GM12875 (cell line): ENCODE results near the gene CACNA2D1.

Experiments
- H3K4me3 ChIP-seq: one replicate; pipeline ENCODE4 v1.5.1; 2011; ENCODE audit warnings: low read depth, low read length, control low read depth
- TF ChIP-seq, protein P1 (sequence below): IDR thresholded peaks from 2 replicates; pipeline ENCODE4 v1.5.1; 2011; ENCODE audit warnings: low read depth, mild to moderate bottlenecking, control low read depth, inconsistent platforms, low read length, moderate library complexity, borderline replicate concordance; ENCODE audit not compliant: insufficient read depth

Gene CACNA2D1

DNA sequence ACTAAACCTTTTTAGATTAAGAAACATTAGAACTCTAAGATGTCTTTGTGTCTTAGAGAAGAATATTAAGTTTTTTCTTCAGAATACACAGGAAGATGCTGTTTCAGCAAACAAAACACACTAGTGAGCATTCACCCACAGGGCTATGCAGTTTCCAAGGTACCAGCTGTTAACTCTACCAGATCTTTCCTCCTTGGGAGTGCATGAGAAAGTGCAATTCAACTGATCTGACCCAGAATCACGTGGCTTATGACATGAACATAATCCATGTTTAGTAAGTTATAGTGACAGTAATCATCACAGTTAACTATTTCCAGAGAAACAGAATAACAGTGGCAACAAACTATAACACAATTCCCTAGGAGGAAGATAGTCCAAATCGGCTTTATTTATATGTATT is 270.7 kb downstream of the CACNA2D1 start:
- TF ChIP-seq, protein P1, sequence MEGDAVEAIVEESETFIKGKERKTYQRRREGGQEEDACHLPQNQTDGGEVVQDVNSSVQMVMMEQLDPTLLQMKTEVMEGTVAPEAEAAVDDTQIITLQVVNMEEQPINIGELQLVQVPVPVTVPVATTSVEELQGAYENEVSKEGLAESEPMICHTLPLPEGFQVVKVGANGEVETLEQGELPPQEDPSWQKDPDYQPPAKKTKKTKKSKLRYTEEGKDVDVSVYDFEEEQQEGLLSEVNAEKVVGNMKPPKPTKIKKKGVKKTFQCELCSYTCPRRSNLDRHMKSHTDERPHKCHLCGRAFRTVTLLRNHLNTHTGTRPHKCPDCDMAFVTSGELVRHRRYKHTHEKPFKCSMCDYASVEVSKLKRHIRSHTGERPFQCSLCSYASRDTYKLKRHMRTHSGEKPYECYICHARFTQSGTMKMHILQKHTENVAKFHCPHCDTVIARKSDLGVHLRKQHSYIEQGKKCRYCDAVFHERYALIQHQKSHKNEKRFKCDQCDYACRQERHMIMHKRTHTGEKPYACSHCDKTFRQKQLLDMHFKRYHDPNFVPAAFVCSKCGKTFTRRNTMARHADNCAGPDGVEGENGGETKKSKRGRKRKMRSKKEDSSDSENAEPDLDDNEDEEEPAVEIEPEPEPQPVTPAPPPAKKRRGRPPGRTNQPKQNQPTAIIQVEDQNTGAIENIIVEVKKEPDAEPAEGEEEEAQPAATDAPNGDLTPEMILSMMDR, result no peak
- H3K4me3 ChIP-seq, result no peak overlapping the region

DNA sequence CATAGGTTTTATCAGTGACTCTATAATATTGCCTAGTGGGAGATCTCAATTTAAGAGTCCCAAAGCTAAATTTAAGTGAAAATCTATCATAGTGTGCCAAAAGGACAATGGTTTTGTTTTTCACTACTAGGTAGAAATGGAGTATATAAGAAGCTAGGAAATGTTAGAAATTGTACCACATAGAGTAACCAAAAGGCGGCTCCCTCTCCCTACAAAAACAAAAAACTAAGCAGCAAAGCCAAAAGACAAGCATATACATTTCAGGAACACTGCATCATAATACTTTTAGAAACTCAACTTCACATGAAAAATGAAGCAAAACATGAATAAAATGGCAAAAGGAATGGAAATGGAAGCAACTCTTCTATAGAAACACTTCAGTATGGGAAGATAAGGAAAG is 271.6 kb downstream of the CACNA2D1 start:
- TF ChIP-seq, protein P1, result no peak
- H3K4me3 ChIP-seq, result no peak overlapping the region

DNA sequence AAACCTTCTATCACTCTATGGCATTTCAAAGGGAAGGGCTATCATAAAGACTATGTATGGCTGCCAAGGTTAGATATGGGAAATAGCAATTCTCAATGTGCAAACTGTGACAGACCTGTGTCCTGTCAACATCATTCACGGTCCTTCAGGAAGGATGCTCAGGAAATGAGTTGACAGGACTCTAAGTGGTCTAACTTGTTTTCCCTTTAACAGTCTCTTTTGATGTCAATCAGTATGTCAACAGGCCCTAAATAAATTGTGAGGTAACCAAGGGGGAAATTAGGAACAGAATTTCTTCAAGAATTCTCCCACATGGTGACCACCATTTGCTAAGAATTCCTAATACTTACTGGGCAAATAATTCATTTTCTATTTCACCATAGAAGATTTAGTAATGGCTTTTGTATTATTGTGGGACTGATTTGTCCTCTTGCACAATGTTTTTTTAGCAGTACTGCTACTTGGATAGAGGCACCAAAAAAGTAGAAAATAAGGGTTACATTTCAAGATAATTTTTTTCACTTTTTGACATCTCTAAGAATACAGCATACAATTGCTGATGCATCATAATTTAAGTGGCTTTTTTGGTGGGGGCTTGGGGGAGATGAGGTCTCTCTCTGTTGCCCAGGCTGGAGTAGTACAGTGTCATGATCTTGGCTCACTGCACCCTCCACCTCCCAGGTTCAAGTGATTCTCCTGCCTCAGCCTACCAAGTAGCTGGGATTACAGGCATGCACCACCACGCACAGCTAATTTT is 275.8 kb downstream of the CACNA2D1 start:
- TF ChIP-seq, protein P1, result no peak
- H3K4me3 ChIP-seq, result no peak overlapping the region

DNA sequence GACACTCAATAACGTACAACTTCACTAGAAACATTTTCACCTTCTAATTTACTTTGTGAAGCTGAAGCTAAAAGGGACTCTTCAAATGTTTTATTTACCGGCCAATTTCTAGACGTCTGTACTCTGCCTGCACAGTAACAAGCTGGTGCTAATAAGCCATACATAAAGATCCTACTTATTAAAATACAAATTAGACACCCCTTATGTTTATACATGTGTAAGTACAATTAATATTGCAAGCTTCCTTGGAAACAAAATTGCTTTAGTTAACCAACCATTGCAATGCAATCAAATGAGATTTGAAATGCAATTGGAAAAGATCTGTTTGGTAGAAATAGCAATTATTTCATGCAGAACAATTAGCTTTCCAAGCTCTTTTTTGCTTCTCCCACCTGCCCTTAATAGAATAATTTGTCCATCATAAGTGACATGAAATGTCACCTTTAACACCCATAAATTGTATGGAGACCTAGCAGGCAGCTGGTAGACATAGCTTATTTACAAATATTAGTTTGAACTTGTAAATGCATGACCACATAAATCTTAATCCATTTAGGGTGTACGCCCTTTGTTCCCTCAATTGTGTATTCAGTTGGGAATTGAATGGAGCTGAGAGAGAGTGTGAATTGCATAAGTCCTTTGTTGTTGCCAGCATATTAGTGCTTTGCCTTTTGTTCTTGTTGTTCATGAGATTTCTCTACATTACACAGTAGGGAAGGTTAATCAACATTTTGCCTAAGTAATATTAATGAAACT is 277.1 kb downstream of the CACNA2D1 start:
- TF ChIP-seq, protein P1, result no peak
- no peak overlapping the region for H3K4me3 ChIP-seq

DNA sequence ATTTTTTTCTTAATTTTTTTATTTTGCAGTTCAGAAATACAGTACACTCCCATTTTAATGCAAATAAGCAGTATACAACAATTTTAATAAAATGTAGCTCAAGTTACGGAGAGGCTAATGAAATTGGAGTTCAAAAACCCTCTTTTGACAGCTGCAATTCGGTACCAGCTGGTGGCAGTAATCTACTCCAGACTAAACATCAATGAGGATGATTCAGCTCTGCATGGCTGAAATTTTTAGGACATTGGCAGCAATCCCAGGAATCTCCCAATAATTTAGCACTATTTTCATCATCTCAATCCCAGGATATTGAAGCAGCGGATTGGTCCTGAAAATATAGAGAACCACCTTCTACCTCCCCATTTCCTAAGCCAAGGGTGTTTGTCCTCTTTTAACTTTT is 278.8 kb downstream of the CACNA2D1 start:
- TF ChIP-seq, protein P1, result no peak
- H3K4me3 ChIP-seq, result no peak overlapping the region

DNA sequence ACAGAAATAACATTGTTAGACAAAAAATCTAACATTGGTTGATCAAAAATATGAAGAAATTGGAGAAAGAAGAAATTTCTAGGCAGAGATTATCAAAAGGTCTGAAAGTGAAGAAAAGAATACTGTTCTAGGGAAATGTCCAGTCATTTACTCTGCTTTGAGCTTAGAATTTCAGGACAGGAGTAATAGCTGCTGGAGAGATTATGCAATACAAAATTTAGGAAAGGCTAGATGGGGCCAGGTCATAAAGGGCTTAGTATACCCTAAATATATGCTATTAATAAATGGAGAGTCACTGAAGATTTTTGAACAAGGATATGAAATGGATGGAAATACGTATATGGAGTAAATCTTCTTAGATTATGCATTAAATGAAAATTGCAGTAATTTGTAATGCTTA is 279.2 kb downstream of the CACNA2D1 start:
- TF ChIP-seq, protein P1, result no peak
- no peak overlapping the region for H3K4me3 ChIP-seq

DNA sequence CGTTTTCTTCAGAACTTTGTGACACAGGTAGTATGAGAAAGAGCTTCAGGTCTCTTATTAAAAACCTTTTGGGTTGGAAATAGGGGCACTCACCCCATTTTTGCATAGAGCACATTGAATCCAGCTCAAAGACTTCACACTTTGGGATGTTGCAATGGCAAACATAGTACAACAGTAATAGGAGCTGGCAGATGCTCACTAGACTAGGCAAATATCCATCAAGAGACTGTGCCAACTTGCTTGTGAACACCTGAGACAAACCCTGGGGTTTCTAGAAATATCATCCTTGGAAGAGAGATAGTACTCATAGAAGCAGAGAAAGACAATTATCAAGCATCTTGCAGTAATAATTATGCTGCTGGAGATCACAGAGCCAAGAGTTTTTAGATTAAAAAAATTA is 280.0 kb downstream of the CACNA2D1 start:
- TF ChIP-seq, protein P1, result no peak
- H3K4me3 ChIP-seq, result no peak overlapping the region
